Chondrocyte (in vitro differentiated cells): ENCODE measurements around the gene MAGED4. TPM values are rescaled to one million over a fixed set of nuclear protein-coding genes. Genes with fewer than 3 reads are reported as not detected.
"Not testable (repeated sequence)": the region's sequence is repeated elsewhere in the genome, so short reads cannot be mapped to it uniquely, and the experiment has no call there.

Source experiments
- DNase-seq: peaks from one replicate; pipeline ENCODE4 v3.0.0; 2021; ENCODE audit warnings: mixed read lengths, low spot score
- H3K27ac Mint-ChIP-seq: one replicate; pipeline ENCODE4 v1.8.0; 2021; ENCODE audit warnings: mild to moderate bottlenecking, moderate library complexity, mixed read lengths; ENCODE audit not compliant: unreplicated experiment
- H3K27me3 Mint-ChIP-seq: 2 replicates; pipeline ENCODE4 v1.8.0; 2021; ENCODE audit warnings: low read depth, mixed read lengths
- H3K36me3 Mint-ChIP-seq: 2 replicates; pipeline ENCODE4 v1.8.0; 2021; ENCODE audit warnings: low read depth, mixed read lengths
- H3K4me1 Mint-ChIP-seq: 2 replicates; pipeline ENCODE4 v1.8.0; 2021; ENCODE audit warnings: low read depth, mild to moderate bottlenecking, mixed read lengths
- H3K4me3 Mint-ChIP-seq: one replicate; pipeline ENCODE4 v1.8.0; 2021; ENCODE audit warnings: mild to moderate bottlenecking, moderate library complexity, mixed read lengths; ENCODE audit not compliant: unreplicated experiment
- H3K9me3 Mint-ChIP-seq: 2 replicates; pipeline ENCODE4 v1.8.0; 2021; ENCODE audit warnings: low read depth, mixed read lengths
- long read RNA-seq: library from polyadenylated mRNA; stranded (forward); transcript quantifications from one replicate; pipeline ENCODE4 v2.0.0, GENCODE V29; 2021
- total RNA-seq: library from RNA; stranded (reverse); gene quantifications from 3 replicates; pipeline ENCODE4 v1.2.1, GENCODE V29; 2021
- TF ChIP-seq, protein P1 (sequence below): fragments of 200-600 bp; sonication (generic); IDR thresholded peaks from 2 replicates; pipeline ENCODE4 v1.5.0; 2021; ENCODE audit warnings: antibody characterized with exemption, mild to moderate bottlenecking, moderate library complexity

MAGED4 gene, protein sequence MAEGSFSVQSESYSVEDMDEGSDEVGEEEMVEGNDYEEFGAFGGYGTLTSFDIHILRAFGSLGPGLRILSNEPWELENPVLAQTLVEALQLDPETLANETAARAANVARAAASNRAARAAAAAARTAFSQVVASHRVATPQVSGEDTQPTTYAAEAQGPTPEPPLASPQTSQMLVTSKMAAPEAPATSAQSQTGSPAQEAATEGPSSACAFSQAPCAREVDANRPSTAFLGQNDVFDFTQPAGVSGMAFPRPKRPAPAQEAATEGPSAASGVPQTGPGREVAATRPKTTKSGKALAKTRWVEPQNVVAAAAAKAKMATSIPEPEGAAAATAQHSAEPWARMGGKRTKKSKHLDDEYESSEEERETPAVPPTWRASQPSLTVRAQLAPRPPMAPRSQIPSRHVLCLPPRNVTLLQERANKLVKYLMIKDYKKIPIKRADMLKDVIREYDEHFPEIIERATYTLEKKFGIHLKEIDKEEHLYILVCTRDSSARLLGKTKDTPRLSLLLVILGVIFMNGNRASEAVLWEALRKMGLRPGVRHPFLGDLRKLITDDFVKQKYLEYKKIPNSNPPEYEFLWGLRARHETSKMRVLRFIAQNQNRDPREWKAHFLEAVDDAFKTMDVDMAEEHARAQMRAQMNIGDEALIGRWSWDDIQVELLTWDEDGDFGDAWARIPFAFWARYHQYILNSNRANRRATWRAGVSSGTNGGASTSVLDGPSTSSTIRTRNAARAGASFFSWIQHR
- 90.8 to 129 TPM (median 119 TPM) in 3 replicates for total RNA-seq
- long read RNA-seq, transcript MAGED4-204 (13 exons, 2,578 nt) = major isoform, 110 of 234 reads
- long read RNA-seq, transcript MAGED4-210 (13 exons, 2,483 nt) = minor isoform, 30 of 234 reads
- long read RNA-seq, partial matches to known transcripts = 17 of 234 reads
- long read RNA-seq, other reads (novel, unspliced or antisense) = 74 of 234 reads

DNA sequence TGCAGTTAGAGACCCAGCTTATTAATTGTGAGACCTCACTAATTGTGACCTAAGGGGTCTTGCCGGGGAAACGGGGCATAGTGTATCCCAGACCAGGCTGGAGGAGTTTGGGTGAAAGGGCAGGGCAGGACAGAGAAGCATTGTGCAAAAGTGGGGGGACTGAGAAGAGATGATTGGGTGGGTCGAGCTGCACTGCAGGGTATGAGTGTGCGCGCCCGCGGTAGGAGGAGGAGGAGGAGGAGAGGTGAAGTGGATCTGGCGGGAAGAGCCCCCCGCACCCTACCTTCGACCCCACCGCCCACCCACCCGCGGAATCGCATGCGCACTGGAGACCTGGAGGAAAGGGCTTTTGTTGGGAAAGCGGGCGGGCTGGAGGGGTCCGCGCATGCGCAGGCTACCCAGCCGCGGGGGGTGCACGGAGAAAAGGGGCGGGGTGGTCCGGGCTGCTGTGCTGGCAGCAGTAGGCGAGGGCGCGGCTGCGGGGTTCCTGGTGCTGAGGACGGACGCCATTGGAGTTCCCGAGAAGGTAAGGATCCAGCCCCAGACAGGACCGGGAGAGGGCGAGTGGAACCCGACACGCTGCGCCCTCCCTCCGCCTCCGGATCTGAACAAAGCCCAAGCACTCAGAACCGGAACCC is at the start of gene MAGED4:
Gene MAGED4 (plus strand): TSS at position 449 of the 638 bp plus-strand sequence. CDS start 1,035 bp downstream, outside the sequence.
- not testable (repeated sequence) for H3K27me3 Mint-ChIP-seq, H3K4me1 Mint-ChIP-seq, H3K27ac Mint-ChIP-seq, H3K4me3 Mint-ChIP-seq, H3K36me3 Mint-ChIP-seq, DNase-seq, H3K9me3 Mint-ChIP-seq

DNA sequence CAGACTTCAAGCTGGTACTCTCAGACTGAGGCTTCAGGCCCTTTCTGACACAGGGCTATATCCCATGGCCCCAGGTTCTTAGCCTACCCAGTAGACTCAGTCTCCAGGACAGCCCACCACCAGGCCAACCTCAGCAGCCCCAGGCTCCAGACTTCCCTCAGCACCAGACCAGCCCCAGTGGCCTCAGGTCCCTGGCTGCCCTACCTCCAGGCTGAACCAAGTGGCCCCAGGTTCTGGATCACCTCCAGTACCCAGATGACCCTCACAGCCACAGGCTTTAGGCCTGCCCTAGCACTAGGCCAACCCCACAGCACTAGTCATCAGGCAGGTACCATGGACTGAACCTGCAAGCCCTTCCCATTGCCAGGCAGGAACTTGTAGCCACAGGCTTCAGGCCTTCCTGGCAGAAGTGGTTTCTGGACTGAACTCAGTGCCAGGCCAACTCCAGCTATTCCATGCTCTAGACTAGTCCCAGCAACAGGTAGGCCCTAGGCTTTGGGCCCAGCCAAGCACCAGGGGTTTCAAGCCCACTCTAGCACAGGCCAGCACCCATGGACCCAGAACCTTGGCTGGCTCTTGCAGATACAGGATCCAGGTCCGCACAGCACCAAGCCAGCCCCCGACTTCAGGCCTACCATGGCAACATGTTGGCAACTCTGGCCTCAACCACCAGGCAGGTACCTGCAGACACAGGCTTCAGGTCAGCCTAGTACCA is 45.7 kb upstream of the MAGED4 start:
- TF ChIP-seq, protein P1, sequence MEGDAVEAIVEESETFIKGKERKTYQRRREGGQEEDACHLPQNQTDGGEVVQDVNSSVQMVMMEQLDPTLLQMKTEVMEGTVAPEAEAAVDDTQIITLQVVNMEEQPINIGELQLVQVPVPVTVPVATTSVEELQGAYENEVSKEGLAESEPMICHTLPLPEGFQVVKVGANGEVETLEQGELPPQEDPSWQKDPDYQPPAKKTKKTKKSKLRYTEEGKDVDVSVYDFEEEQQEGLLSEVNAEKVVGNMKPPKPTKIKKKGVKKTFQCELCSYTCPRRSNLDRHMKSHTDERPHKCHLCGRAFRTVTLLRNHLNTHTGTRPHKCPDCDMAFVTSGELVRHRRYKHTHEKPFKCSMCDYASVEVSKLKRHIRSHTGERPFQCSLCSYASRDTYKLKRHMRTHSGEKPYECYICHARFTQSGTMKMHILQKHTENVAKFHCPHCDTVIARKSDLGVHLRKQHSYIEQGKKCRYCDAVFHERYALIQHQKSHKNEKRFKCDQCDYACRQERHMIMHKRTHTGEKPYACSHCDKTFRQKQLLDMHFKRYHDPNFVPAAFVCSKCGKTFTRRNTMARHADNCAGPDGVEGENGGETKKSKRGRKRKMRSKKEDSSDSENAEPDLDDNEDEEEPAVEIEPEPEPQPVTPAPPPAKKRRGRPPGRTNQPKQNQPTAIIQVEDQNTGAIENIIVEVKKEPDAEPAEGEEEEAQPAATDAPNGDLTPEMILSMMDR = no peak
- H3K27me3 Mint-ChIP-seq = no peaks in the 10 kb centered on the region
- no peaks in the 10 kb centered on the region for H3K4me1 Mint-ChIP-seq
- H3K9me3 Mint-ChIP-seq = peaks cover 13% of the 10 kb centered on the region
- H3K36me3 Mint-ChIP-seq = no peaks in the 10 kb centered on the region
- no peak for DNase-seq
- H3K4me3 Mint-ChIP-seq = no peak overlapping the region
- no peak overlapping the region for H3K27ac Mint-ChIP-seq

GRCh38 chrX:52139545-52139895 is 45.2 kb upstream of the MAGED4 start:
- TF ChIP-seq, protein P1 = no peak
- no peaks in the 10 kb centered on the region for H3K36me3 Mint-ChIP-seq
- no peaks in the 10 kb centered on the region for H3K27me3 Mint-ChIP-seq
- H3K9me3 Mint-ChIP-seq = peaks cover 13% of the 10 kb centered on the region
- H3K4me1 Mint-ChIP-seq = no peaks in the 10 kb centered on the region
- no peak overlapping the region for H3K4me3 Mint-ChIP-seq
- no peak for DNase-seq
- H3K27ac Mint-ChIP-seq = no peak overlapping the region

DNA sequence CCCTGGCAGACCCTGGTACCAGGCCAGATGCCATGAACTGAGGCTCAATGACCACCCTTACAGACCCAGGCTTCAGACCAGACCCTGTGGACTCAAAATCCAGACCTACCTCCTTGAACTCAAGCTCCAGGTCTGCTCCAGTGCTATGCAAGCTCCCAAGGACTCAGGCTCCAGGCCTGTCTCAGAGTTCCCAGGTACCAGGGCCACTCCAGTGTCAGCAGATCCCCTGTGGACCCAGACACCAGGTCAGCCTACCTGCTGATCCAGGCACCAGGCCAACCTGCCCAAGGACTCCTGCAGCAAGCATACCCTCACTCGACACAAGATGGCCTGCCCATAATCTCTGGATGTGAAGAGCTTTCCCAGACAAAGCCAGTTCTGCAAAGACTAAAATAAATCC is 44.7 kb upstream of the MAGED4 start:
- Mint-ChIP-seq H3K4me3 (no peak overlapping the region), H3K9me3 (peaks cover 13% of the 10 kb centered on the region), H3K36me3 (no peaks in the 10 kb centered on the region), H3K4me1 (no peaks in the 10 kb centered on the region), H3K27me3 (no peaks in the 10 kb centered on the region), H3K27ac (no peak overlapping the region)
- TF ChIP-seq, protein P1 = no peak
- no peak for DNase-seq

- H3K27me3 Mint-ChIP-seq, H3K27ac Mint-ChIP-seq, H3K4me3 Mint-ChIP-seq, H3K4me1 Mint-ChIP-seq, H3K36me3 Mint-ChIP-seq: not testable (repeated sequence)
- DNase-seq = peak; percentile 72
- peaks cover 27% of the 10 kb centered on the region for H3K9me3 Mint-ChIP-seq
Observed at GRCh38 chrX:52150667-52151066, 34.0 kb upstream of the MAGED4 start.

DNA sequence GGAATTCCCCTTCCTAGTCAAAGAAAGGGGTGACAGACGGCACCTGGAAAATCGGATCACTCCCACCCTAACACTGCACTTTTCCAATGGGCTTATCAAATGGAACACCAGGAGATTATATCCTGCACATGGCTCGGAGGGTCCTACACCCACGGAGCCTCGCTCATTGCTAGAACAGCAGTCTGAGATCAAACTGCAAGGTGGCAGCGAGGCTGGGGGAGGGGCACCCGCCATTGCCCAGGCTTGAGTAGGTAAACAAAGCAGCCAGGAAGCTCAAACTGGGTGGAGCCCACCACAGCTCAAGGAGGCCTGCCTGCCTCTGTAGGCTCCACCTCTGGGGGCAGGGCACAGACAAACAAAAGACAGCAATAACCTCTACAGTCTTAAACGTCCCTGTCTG is 24.5 kb upstream of the MAGED4 start:
- H3K36me3 Mint-ChIP-seq, H3K4me1 Mint-ChIP-seq, H3K27me3 Mint-ChIP-seq, H3K4me3 Mint-ChIP-seq, H3K27ac Mint-ChIP-seq, DNase-seq: not testable (repeated sequence)
- H3K9me3 Mint-ChIP-seq = peaks cover 17% of the 10 kb centered on the region
